Stimulated activated CD4-positive, alpha-beta T cell treated with anti-CD3 and anti-CD28 coated beads, Interleukin-15, amount 100 ng/mL, for 48 hours (primary cell): ENCODE measurements around the gene BPIFB6.

Experiments
- DNase-seq, 2 donors: peaks; one replicate each; pipeline ENCODE4 v3.0.0-alpha.2; 2020; ENCODE audit warnings: low read depth in 2 of 2

BPIFB6 gene

DNA sequence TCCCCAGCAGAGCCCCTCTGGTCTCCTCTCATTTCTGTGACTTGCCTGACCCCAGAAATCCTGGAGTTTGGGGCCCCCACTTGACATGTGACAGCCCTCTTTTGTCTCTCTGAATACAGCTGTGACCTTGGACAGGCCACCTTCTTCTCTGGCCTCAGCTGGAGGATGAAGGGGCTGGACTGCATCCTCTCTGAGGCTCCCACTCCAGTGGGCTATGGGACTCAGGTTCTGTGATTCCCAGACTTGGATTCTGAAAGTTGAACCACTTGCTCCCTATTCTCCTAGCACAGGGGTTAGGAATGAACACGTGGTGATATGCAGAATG, 31.3 kb downstream of the BPIFB6 start:
- no peak for DNase-seq

- no peak for DNase-seq
Measured at GRCh38 chr20:33063271-33063670, 31.8 kb downstream of the BPIFB6 start.

- no peak for DNase-seq
Measured at GRCh38 chr20:33064572-33065287, 33.3 kb downstream of the BPIFB6 start.

DNA sequence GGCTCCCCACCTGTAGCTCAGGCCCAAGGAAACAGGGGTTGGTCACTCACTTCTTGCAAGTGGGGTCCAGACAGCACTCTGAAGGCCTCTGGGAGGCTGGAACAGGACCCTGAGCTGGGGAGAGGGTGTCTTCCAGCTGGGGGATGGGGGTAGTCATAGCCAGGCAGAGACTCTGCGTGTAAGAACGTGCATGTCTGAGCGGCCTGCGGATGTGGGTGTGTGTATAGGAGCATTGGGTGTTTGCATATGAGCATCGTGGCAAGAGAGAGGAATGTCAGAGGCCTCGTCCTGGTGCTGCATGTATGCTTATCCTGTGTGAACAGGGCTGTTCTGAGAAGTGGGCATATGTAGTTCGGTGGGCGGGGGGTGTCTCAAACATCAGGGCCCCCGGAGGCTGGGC, 34.3 kb downstream of the BPIFB6 start:
- DNase-seq, result no peak

DNA sequence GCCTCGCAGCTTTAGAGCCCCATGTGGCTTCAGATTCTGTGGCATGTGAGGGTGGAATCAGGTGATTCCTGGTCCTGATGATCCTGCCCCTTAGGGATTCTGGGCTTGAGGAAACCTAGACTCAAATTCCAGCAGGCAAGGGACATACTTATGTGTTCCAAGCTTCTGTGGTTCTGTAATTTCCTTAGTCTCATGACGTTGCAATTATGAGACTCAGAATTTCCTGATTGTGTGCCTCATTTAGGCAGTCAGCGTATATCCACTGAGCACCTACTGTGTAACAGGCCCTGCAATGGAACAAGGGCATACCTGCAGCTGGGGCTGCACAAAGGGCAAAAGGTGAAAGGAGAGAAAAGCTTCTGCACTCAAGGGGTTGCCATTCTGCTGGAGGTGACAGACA, 36.4 kb downstream of the BPIFB6 start:
- no peak for DNase-seq

- DNase-seq, result no peak
Measured at GRCh38 chr20:33068251-33068939, 36.9 kb downstream of the BPIFB6 start.

- DNase-seq, result no peak
Measured at GRCh38 chr20:33069673-33070072, 38.2 kb downstream of the BPIFB6 start.

- DNase-seq, result no peak
Measured at GRCh38 chr20:33070111-33071053, 38.9 kb downstream of the BPIFB6 start.

- DNase-seq, result no peak
Measured at GRCh38 chr20:33071198-33071597, 39.8 kb downstream of the BPIFB6 start.

DNA sequence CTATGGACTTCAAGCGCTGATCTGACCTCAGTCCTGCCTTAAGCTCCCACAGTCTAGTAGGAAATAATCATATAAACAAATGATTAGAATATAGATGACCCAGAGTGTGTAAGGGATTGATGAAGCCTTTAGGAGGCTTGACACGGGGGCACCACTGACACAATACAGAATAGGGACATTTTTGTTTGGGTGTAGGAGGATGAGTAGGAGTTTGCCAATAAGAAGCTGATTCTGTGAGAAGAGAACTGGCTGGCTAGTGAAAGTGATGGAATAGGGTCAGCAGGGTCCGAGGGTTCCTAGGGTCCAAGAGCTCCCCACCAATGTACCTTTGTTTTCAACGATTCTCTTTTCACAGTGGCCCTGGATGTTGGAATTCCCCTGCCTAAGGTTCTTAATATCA, 40.9 kb downstream of the BPIFB6 start:
- DNase-seq, result no peak

GRCh38 chr20:33072813-33073212, 41.4 kb downstream of the BPIFB6 start:
- no peak for DNase-seq

- no peak for DNase-seq
Measured at GRCh38 chr20:33074675-33075074, 43.2 kb downstream of the BPIFB6 start.

DNA sequence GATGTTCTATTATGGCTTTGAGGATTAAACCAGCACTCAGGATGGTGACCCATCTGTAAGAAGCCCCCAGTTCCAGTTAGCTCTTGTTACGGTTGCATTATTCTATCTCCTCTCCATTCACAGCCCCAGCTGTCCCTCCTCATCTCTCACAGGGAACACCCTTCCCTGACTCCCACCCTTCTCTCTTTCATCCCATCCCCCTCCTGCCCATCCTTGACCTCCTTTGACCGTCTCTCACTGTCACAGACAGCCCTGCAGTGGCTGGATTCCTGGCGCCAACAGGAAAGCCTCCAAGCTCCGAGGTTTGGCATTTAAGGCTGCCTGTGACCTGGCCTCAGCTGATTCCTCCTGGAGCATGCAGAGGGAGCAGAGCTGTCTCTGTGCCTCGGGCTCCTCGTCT, 43.8 kb downstream of the BPIFB6 start:
- DNase-seq, result no peak

DNA sequence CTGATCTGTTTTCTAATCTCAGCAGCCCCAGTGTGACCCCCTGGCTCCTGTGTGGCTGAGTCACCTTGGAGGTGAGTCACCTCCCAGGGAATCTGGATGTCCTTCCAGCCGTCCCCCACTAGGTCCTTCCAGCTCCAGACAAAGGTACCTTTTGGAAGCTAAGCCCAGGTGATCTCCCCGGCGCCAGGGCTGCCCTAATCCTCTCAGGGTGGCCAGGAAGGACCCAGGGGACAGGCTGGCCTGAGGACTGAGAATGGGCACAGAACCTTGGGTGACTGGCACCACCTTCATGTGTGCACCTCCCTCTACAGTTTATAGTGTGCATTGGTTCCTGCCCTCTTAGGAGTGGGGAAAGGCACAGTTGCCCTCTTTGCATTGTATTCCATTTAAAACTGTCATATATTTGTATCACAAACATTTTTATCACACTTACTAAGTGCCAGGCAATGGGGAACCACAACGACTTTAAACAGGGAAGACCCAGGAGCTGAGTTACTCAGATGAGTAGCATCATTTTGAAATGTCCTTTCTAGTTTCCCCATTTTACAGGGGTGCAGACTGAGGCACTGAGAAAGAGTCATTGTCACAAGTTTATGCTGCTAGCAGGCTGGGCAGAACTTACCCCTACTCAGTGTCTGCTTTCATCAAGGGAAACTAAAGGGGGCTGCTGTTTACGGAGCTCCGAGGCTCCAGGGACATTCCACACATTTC, 45.4 kb downstream of the BPIFB6 start:
- no peak for DNase-seq

GRCh38 chr20:33079259-33079658, 47.8 kb downstream of the BPIFB6 start, which contains the start of gene BPIFB4:
Gene BPIFB4, plus strand, starts transcription at chr20:33079643. Its CDS starts 1,884 bp downstream, at chr20:33081527.
- DNase-seq, result no peak

- no peak for DNase-seq
Measured at GRCh38 chr20:33081411-33082154, 50.1 kb downstream of the BPIFB6 start.

DNA sequence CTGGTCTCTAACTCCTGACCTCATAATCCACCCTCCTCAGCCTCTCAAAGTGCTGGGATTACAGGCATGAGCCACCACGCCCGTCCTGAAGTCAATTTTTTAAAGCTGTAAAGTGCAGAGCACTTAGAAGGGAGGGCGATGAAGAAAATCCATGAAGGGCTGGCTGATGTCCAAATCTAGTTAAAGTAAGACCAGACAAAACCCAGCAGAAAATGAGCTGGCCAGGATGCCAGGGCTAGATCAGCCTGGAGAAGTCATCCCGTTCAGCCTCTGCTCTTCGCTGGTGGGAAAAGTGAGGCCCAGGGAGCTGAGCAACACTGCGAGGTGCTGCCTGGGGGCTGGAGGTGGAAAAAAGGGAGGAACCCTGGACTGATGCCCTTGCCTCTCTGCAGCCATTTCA, 51.1 kb downstream of the BPIFB6 start:
- DNase-seq, result no peak

- DNase-seq, result no peak
Measured at GRCh38 chr20:33083544-33084340, 52.3 kb downstream of the BPIFB6 start.

DNA sequence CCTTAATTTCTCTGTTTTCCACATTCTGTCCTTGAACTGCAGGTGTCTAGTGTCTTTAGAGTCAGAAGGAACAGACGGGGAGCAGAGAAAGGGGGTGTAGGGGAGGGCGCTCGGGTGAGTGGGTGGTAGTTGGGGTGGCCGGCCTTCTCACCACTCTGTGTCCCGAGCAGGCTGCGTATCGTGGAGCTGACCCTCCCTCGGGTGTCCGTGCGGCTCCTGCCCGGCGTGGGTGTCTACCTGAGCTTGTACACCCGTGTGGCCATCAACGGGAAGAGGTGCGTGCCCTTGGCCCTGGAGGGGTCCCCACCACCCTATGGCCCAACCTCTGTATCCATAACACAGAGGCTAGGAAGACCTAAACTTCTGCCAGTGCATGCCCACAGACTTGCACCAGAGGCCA, 53.3 kb downstream of the BPIFB6 start:
- no peak for DNase-seq

DNA sequence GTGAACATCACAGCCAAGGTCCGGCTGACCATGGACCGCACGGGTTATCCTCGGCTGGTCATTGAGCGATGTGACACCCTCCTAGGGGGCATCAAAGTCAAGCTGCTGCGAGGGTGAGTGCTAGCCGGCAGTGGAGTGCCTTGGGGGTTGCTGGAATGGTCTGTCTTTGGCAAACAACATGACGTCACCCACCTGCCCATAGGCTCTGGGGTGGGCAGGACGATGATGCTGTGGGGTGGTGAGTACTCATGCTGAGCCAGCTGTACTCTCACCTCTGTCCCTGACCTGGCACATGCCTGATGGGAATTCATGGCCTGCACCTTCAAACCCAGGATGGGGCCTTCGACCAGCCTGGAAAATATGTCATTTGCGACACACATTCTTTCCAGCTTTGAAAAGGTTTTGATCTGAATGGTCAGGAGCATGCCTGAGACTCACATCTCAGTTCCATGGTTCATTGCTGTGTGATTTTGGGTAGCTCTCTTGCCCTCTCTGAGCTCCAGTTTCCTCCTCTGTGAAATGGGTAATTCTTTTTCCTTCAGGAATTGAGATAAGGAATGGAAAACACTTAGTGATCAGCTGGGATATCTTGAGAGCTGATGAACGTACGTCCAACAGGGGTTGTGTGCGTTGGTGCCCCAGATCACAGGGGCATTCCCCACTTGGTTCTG, 54.7 kb downstream of the BPIFB6 start:
- DNase-seq, result no peak
